Transverse colon (tissue), 4 donors: ENCODE results near the gene GOLGA6L9.

Source experiments
- CTCF ChIP-seq, 5 experiments: fragments of 200-600 bp in 3 of 5; fragments of 450-650 bp in 2 of 5; sonication (generic) in 3 of 5; IDR thresholded peaks; 1 replicate in 2 of 5; 2 replicates in 3 of 5; pipeline ENCODE4 v1.5.1; 2016 to 2017; ENCODE audit warnings: antibody characterized with exemption in 5 of 5, inconsistent platforms in 3 of 5, mild to moderate bottlenecking in 2 of 5, moderate library complexity in 1 of 5
- POLR2A ChIP-seq: fragments of 450-650 bp; IDR thresholded peaks from one replicate; pipeline ENCODE4 v1.6.1; 2016; ENCODE audit warnings: antibody characterized with exemption, mild to moderate bottlenecking, moderate library complexity
- POLR2AphosphoS5 ChIP-seq, 3 donors: sonication (generic); formaldehyde crosslinking; IDR thresholded peaks; one replicate each; pipeline ENCODE4 v1.6.1; 2016; ENCODE audit warnings: antibody characterized with exemption in 3 of 3

GRCh38 chr15:82398785-82399184, 30.8 kb upstream of the GOLGA6L9 start:
- TF ChIP-seq CTCF (IDR thresholded peaks at IDR 0.05) (no peak), POLR2A (no peak), POLR2AphosphoS5 (IDR thresholded peaks at IDR 0.05) (no peak)
